SH-SY5Y (cell line): Measurements from ENCODE around the gene MYO6.

Source experiments
- GATA2 ChIP-seq: IDR thresholded peaks from 2 replicates; pipeline ENCODE4 v1.6.1; 2011; ENCODE audit warnings: mild to moderate bottlenecking, low read depth, low read length
- GATA3 ChIP-seq: IDR thresholded peaks from 2 replicates; pipeline ENCODE4 v1.6.1; 2011; ENCODE audit warnings: low read depth, mild to moderate bottlenecking, low read length, moderate library complexity

DNA sequence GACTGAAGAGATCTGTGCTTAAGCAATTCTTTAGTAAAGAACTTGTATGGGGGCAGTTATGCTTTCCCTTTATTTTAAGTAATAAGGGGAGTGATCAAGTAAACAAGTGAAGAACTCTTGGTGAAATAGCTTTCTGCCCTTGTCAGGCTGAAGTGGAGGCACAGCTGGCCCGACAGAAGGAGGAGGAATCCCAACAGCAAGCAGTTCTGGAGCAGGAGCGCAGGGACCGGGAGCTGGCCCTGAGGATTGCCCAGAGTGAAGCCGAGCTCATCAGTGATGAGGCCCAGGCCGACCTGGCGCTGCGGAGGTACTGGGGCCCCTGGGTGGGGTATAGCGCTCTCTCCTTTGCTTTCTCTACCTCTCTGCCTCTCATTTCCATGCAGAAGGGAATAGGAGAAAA lies 143.3 kb downstream of the MYO6 start:
- TF ChIP-seq GATA3: no peak
- no peak for TF ChIP-seq GATA2
